ENCODE measurements around the gene DLEU7. TPM values are rescaled to one million over a fixed set of nuclear protein-coding genes. Genes with fewer than 3 reads are reported as not detected.

DLEU7 gene
- total RNA-seq, 2 experiments from 2014 or later = not detected

DNA sequence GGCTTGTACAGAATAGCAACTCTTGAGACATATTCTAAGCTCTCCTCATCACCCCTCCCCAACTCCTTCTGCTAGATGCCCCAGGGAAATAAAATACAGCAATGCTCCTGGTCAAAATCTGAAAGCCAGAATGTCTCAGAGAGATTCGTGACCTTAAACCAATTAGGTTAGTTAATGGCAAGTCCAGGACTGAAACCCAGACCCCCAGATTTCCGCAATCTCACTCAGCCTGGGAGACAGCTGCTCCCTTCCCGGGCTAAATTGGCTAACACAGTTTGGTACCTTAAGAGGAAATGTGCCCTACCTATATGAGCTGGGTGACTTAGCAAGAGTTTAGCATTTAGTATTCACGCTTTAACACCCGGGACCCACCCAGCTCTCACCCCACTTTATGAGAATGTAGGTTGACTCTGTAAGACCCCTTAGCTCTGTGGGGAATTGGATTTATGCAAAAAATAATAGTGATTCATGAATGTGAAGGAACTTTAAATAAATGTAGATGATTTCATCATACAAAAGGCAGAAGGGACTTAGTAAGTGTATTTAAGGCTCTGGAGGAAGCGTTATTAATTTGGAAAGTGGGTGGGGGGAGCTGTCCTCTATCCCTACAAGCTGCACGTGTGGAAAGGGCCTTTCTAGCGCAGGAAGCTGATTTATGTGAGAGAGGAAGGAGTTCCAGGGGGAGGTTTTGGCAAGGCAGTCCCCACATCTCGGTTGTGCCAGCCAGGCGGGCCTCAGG is 1.1 kb downstream of the DLEU7 start:
- CTCF ChIA-PET = interaction anchor here (0.9 to 1.2 kb wide), 2 partner anchors 41 to 69 kb away, joined by 3 to 4 read pairs; no protein-coding TSS in a partner anchor
- POLR2A ChIA-PET = no interaction called here
- DNase-seq (no peak), ATAC-seq (no peak)
- Mint-ChIP-seq H3K4me3 (no peak overlapping the region), H3K36me3 (ENCODE audit: low read depth) (peaks cover 2% of the 10 kb centered on the region), H3K27ac (no peak overlapping the region), H3K9me3 (ENCODE audit: insufficient read depth) (peaks cover 3% of the 10 kb centered on the region), H3K4me1 (ENCODE audit: low read depth) (peaks cover 24% of the 10 kb centered on the region), H3K27me3 (ENCODE audit: low read depth) (peaks cover 4% of the 10 kb centered on the region)

DNA sequence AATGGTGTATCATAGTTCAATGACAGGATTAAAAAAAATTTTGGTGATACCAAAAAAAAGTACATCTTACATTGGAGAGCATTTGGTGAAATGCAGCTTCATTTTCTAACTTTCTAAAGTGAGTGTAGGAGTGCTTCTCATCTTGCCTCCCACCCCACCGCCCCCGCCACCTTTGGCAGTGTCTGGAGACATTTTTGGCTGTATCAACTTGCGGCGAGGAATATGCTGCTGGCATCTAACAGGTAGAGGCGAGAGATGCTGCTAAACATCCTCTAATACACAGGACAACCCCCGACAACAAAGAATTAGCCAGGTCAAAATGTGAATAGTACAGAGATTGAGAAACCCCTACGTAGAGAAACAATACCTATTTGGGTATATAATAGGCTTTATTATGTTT is 1.7 kb downstream of the DLEU7 start:
- CTCF ChIA-PET = interaction anchor here (0.9 to 1.2 kb wide), 2 partner anchors 41 to 70 kb away, joined by 3 to 4 read pairs; no protein-coding TSS in a partner anchor
- Mint-ChIP-seq H3K4me3 (no peak overlapping the region), H3K4me1 (ENCODE audit: low read depth) (peaks cover 18% of the 10 kb centered on the region), H3K36me3 (ENCODE audit: low read depth) (peaks cover 2% of the 10 kb centered on the region), H3K9me3 (ENCODE audit: insufficient read depth) (peaks cover 3% of the 10 kb centered on the region), H3K27me3 (ENCODE audit: low read depth) (peaks cover 4% of the 10 kb centered on the region), H3K27ac (no peak overlapping the region)
- DNase-seq (no peak), ATAC-seq (no peak)
- POLR2A ChIA-PET = no interaction called here

DNA sequence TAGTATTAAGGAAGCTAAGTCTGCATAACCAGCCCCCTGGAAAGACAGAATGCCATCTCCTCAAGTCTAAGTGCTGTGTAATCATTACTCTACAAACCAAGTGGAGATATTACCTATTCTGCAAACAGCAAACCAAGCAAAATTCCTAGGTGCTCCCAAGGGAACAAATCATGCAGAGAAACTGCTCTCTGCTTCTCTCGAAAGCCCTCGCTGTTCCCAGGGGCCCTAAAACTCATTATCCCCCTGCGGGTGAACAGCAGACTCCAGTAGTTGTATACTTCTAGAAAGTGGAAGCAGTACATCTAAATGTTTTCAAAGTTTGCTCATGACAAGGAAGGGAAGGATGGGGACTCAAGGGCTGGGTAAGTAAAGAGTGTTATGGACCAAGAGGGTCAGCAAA is 3.2 kb downstream of the DLEU7 start:
- ATAC-seq (no peak), DNase-seq (no peak)
- ChIA-PET CTCF (interaction anchor here (1.5 kb wide), 1 partner anchor 12 kb away, joined by 5 read pairs; no protein-coding TSS in a partner anchor), POLR2A (no interaction called here)
- H3K9me3 Mint-ChIP-seq (ENCODE audit: insufficient read depth) = peaks cover 3% of the 10 kb centered on the region
- H3K27me3 Mint-ChIP-seq (ENCODE audit: low read depth) = peaks cover 7% of the 10 kb centered on the region
- H3K4me3 Mint-ChIP-seq = no peak overlapping the region
- H3K36me3 Mint-ChIP-seq (ENCODE audit: low read depth) = peaks cover 2% of the 10 kb centered on the region
- H3K4me1 Mint-ChIP-seq (ENCODE audit: low read depth) = peaks cover 7% of the 10 kb centered on the region
- no peak overlapping the region for H3K27ac Mint-ChIP-seq

DNA sequence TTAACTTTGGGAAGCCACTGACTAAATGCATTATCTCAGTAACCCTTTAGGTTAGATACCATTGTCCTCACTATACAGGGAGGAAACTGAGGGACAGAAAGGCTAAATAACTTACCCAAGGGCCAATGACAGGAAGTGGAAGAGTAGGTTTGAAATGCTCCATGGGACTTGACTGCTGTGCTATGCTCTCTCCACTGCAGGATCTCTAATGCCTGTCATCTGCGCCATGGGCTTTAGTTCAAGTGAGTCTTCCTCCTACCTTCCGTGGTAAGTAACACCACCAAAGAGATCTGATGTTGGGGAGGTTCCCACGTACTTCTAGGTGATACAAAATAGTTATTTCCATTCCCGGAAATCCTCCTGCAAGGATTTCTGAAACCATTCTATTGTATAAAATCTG is 3.7 kb downstream of the DLEU7 start:
- Mint-ChIP-seq H3K9me3 (ENCODE audit: insufficient read depth) (peaks cover 3% of the 10 kb centered on the region), H3K27me3 (ENCODE audit: low read depth) (peaks cover 7% of the 10 kb centered on the region), H3K4me3 (no peak overlapping the region), H3K27ac (no peak overlapping the region), H3K4me1 (ENCODE audit: low read depth) (peaks cover 7% of the 10 kb centered on the region), H3K36me3 (ENCODE audit: low read depth) (peaks cover 2% of the 10 kb centered on the region)
- ATAC-seq (no peak), DNase-seq (no peak)
- CTCF ChIA-PET = interaction anchor here (1.5 kb wide), 1 partner anchor 11 kb away, joined by 5 read pairs; no protein-coding TSS in a partner anchor
- POLR2A ChIA-PET = no interaction called here

DNA sequence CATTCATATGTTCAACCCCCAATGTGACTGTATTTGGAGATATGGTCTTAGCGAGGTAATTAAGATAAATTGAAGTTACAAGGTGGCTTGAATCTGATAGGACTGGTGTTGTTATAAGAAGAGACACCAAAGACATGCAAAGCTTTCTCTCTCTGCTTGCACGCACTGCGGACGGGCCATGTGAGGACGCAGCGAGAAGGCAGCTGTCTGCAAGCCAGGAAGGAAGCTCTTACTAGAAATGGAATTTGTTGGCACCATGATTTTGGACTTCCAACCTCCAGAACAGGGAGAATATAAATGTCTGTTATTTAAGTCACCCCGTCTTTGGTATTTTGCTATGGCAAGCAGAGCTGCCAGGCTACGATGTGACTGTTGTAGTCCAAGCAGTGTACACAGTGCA is 4.8 kb downstream of the DLEU7 start:
- Mint-ChIP-seq H3K27me3 (ENCODE audit: low read depth) (peaks cover 5% of the 10 kb centered on the region), H3K4me1 (ENCODE audit: low read depth) (peaks cover 5% of the 10 kb centered on the region), H3K4me3 (no peak overlapping the region), H3K27ac (no peak overlapping the region), H3K36me3 (ENCODE audit: low read depth) (peaks cover 6% of the 10 kb centered on the region), H3K9me3 (ENCODE audit: insufficient read depth) (peaks cover 5% of the 10 kb centered on the region)
- ATAC-seq (no peak), DNase-seq (no peak)
- CTCF ChIA-PET = interaction anchor here (0.6 to 2.8 kb wide), 2 partner anchors 37 to 73 kb away, joined by 3 to 9 read pairs; no protein-coding TSS in a partner anchor
- POLR2A ChIA-PET = no interaction called here

DNA sequence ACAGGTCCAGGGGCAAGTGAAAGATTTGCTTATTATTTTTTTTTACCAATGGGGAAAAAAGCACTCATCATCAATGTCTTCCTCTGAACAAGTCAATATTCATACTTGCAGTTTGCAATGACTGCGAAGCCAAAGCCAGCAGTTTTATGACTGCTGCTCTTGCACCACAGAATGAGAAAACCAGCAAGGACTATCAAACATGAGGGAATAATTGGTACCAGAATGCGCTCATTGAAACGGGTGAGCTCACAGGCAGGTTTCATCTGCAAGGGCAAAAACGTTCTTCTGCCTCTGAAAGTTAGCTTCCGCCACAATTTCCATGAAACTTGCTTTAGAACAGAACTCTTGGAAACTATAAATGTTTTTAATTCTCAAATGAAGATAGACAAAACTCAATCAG is 5.5 kb downstream of the DLEU7 start:
- ATAC-seq = no peak
- no peak for DNase-seq
- H3K9me3 Mint-ChIP-seq (ENCODE audit: insufficient read depth) = peaks cover 5% of the 10 kb centered on the region
- CTCF ChIA-PET = interaction anchor here (0.6 to 2.8 kb wide), 3 partner anchors 31 to 74 kb away, joined by 3 to 9 read pairs (median 3); no protein-coding TSS in a partner anchor
- H3K4me1 Mint-ChIP-seq (ENCODE audit: low read depth) = peaks cover 5% of the 10 kb centered on the region
- H3K36me3 Mint-ChIP-seq (ENCODE audit: low read depth) = peaks cover 8% of the 10 kb centered on the region
- no peak overlapping the region for H3K4me3 Mint-ChIP-seq
- no peak overlapping the region for H3K27ac Mint-ChIP-seq
- POLR2A ChIA-PET = no interaction called here
- peaks cover 5% of the 10 kb centered on the region for H3K27me3 Mint-ChIP-seq (ENCODE audit: low read depth)

DNA sequence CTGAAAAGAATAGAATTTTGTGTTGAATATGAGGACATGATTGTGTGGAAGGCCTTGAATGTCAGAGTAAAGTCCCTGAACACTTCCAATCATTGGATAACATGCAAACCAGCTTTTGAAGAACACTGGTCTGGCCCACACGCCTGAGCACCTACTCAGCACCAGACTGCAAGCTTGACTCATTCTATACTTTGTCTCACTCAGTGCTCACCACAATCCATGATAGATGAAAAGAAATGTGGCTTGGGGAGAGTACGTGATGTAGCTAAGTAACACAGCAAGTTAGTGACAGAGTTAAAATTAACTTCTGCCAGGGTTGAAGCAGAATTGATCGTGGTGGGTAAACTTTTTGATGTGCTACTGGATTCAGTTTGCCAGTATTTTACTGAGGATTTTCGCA is 12.0 kb downstream of the DLEU7 start:
- no peak for DNase-seq
- Mint-ChIP-seq H3K9me3 (ENCODE audit: insufficient read depth) (peaks cover 14% of the 10 kb centered on the region), H3K4me1 (ENCODE audit: low read depth) (peaks cover 16% of the 10 kb centered on the region), H3K27me3 (ENCODE audit: low read depth) (peaks cover 5% of the 10 kb centered on the region), H3K4me3 (no peak overlapping the region), H3K27ac (no peak overlapping the region), H3K36me3 (ENCODE audit: low read depth) (peaks cover 13% of the 10 kb centered on the region)
- ChIA-PET CTCF (interaction anchor here (0.6 to 2.0 kb wide), 3 partner anchors 13 to 80 kb away, joined by 3 to 9 read pairs (median 3); no protein-coding TSS in a partner anchor), POLR2A (interaction anchor here (0.5 to 1.2 kb wide), 3 partner anchors 33 to 848 kb away, joined by 3 to 4 read pairs (median 3); no protein-coding TSS in a partner anchor)
- ATAC-seq = peak; percentile 73

DNA sequence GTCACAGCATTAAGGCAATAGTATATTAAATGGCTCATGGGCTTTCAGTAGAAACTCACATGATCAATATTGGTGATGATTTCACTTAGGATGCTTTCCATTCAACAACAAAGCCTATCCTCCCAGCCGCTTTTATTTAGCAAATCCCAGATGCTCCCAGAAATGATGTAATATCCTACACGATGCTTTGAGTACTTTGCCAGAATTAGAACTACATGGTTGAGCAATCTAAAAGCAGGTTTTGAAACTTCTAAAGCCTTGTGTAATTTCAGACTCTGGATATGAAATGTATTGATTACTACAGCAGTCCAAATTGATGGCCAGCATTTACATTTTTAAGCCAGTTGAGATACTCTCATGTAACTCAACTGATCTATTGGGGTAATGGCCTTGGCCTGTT is 13.6 kb downstream of the DLEU7 start:
- POLR2A ChIA-PET = no interaction called here
- CTCF ChIA-PET = interaction anchor here (1.2 to 2.0 kb wide), 3 partner anchors 18 to 240 kb away, joined by 3 to 9 read pairs (median 4); no protein-coding TSS in a partner anchor
- ATAC-seq = no peak

DNA sequence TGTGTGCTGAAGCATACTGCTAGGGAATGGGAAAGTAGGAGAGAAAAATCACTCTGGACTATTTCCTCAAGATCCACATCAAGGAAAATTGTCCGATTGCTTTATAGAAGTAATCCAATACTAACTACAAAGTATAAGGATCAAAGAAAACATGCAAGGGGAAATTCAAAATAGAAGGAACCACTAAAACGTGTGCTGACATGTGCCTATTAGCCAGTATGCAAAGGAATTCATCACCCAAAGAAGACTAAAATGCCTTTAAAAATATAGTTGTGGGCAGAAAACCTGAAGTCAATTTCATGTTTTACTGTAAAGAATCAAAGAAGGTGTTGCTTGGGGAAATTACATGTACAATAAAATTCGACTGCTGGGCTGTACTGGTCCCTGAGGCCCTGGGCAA is 14.3 kb downstream of the DLEU7 start:
- Mint-ChIP-seq H3K9me3 (ENCODE audit: insufficient read depth) (peaks cover 13% of the 10 kb centered on the region), H3K4me3 (no peak overlapping the region), H3K27ac (no peak overlapping the region), H3K27me3 (ENCODE audit: low read depth) (peaks cover 2% of the 10 kb centered on the region), H3K4me1 (ENCODE audit: low read depth) (peaks cover 19% of the 10 kb centered on the region), H3K36me3 (ENCODE audit: low read depth) (peaks cover 11% of the 10 kb centered on the region)
- no peak for DNase-seq
- CTCF ChIA-PET = interaction anchor here (1.3 to 1.4 kb wide), 2 partner anchors 10 to 86 kb away, joined by 4 to 5 read pairs; no protein-coding TSS in a partner anchor
- ATAC-seq = no peak
- POLR2A ChIA-PET = no interaction called here

More for the DNA sequence above, 13.6 kb downstream of the DLEU7 start:
- H3K27ac Mint-ChIP-seq = no peak overlapping the region
- peaks cover 13% of the 10 kb centered on the region for H3K36me3 Mint-ChIP-seq (ENCODE audit: low read depth)
- peaks cover 14% of the 10 kb centered on the region for H3K9me3 Mint-ChIP-seq (ENCODE audit: insufficient read depth)
- peaks cover 2% of the 10 kb centered on the region for H3K27me3 Mint-ChIP-seq (ENCODE audit: low read depth)
- no peak overlapping the region for H3K4me3 Mint-ChIP-seq
- DNase-seq = no peak
- peaks cover 19% of the 10 kb centered on the region for H3K4me1 Mint-ChIP-seq (ENCODE audit: low read depth)

DNA sequence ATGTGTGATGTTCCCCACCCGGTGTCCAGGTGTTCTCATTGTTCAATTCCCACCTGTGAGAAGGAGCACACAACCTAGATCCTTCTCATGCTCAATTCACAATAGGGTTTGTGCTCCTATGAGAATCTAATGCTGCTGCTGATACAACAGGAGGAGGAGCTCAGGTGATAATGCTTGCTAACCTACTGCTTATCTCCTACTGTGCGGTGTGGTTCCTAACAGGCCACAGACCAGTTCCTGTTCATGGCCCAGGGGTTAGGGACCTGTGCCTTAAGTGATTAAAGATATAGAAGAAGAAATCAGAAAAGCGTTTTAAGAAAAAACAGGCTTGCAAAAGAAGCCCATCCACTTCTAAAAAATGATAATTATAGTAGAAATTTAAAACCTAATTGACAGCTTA is 17.5 kb downstream of the DLEU7 start:
- H3K4me1 Mint-ChIP-seq (ENCODE audit: low read depth) = peaks cover 3% of the 10 kb centered on the region
- DNase-seq (no peak), ATAC-seq (no peak)
- H3K27me3 Mint-ChIP-seq (ENCODE audit: low read depth) = peaks cover 2% of the 10 kb centered on the region
- no peaks in the 10 kb centered on the region for H3K36me3 Mint-ChIP-seq (ENCODE audit: low read depth)
- CTCF ChIA-PET = interaction anchor here (1.0 kb wide), 1 partner anchor 86 kb away, joined by 3 read pairs; no protein-coding TSS in a partner anchor
- H3K9me3 Mint-ChIP-seq (ENCODE audit: insufficient read depth) = no peaks in the 10 kb centered on the region
- POLR2A ChIA-PET = no interaction called here
- H3K27ac Mint-ChIP-seq = no peak overlapping the region
- H3K4me3 Mint-ChIP-seq = no peak overlapping the region

DNA sequence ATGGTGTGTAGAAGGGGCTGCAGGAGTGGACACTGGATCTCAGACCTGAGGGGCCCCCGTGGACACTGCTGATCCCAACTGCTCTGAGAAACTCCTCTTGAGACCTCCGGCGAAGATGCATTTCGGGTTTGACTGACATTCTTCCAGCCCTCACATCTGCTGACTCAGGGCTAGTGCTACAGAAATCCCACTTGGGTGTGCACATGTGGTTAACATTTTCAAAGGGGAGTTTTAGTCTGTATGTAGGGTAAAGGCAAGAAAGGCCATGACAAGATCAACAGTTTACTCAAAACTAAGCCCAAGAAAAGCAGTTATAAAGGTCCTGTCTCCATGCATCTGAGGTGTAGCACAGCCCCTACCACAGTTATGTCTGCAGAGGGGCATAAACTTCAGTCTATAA is 31.2 kb downstream of the DLEU7 start:
- Mint-ChIP-seq H3K4me3 (no peak overlapping the region), H3K9me3 (ENCODE audit: insufficient read depth) (no peaks in the 10 kb centered on the region), H3K27me3 (ENCODE audit: low read depth) (peaks cover 2% of the 10 kb centered on the region), H3K4me1 (ENCODE audit: low read depth) (peaks cover 17% of the 10 kb centered on the region), H3K36me3 (ENCODE audit: low read depth) (no peaks in the 10 kb centered on the region), H3K27ac (no peak overlapping the region)
- ATAC-seq (no peak), DNase-seq (no peak)
- ChIA-PET CTCF (interaction anchor here (0.7 to 9.3 kb wide), 5 partner anchors 12 to 257 kb away, joined by 3 to 99 read pairs (median 4); no protein-coding TSS in a partner anchor), POLR2A (interaction anchor here (0.9 to 4.6 kb wide), 2 partner anchors 99 to 730 kb away, joined by 3 to 18 read pairs; no protein-coding TSS in a partner anchor)

DNA sequence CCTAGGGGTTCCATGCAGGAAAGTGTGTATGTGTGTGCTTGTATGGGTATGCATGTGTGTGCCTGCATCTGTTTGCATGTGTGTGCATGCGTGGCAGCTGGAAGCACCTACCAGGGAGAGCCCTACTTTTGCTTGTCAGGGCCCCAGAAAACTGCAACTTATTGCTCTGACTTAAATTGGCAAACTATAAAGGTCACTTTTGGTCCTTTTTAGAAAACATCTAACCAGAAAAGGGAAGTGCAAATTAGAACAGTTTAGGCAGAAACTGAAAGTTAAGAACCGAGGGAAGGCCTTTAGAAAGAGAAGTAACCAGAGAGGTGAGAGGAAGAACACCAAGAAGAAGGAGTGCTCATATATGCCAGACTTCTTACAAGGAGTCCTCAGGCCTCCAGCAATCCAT is 32.5 kb downstream of the DLEU7 start:
- H3K9me3 Mint-ChIP-seq (ENCODE audit: insufficient read depth) = peaks cover 2% of the 10 kb centered on the region
- peak overlapping the region; percentile 26 for H3K4me3 Mint-ChIP-seq

More for the DNA sequence above, 32.5 kb downstream of the DLEU7 start:
- DNase-seq (no peak), ATAC-seq (no peak)
- CTCF ChIA-PET = interaction anchor here (1.7 to 9.3 kb wide), 3 partner anchors 10 to 102 kb away, joined by 9 to 99 read pairs (median 10); partner anchors contain the start of gene RNASEH2B
- H3K27me3 Mint-ChIP-seq (ENCODE audit: low read depth) = no peaks in the 10 kb centered on the region
- peaks cover 18% of the 10 kb centered on the region for H3K4me1 Mint-ChIP-seq (ENCODE audit: low read depth)
- peaks cover under 1% of the 10 kb centered on the region for H3K36me3 Mint-ChIP-seq (ENCODE audit: low read depth)
- peak overlapping the region; percentile 60 for H3K27ac Mint-ChIP-seq
- POLR2A ChIA-PET = interaction anchor here (0.6 to 4.6 kb wide), 3 partner anchors 81 to 686 kb away, joined by 3 to 18 read pairs (median 4); no protein-coding TSS in a partner anchor
